GM19238 (cell line): ENCODE results near the gene CAMTA1.

Source experiments
- DNase-seq: peaks from one replicate; pipeline ENCODE4 v3.0.0; 2011; ENCODE audit warnings: low spot score; ENCODE audit not compliant: insufficient read length

The CAMTA1 gene

GRCh38 chr1:6971048-6971447 lies 185.8 kb downstream of the CAMTA1 start:
- no peak for DNase-seq

GRCh38 chr1:6971699-6972098 lies 186.4 kb downstream of the CAMTA1 start:
- DNase-seq: no peak

- no peak for DNase-seq
These were observed 187.1 kb downstream of the CAMTA1 start for GRCh38 chr1:6972399-6972798.

GRCh38 chr1:6975331-6976043 lies 190.2 kb downstream of the CAMTA1 start:
- no peak for DNase-seq

GRCh38 chr1:6976044-6976375 lies 190.8 kb downstream of the CAMTA1 start:
- DNase-seq: no peak

- DNase-seq: no peak
These were observed 193.9 kb downstream of the CAMTA1 start for GRCh38 chr1:6979003-6979613.

- DNase-seq: no peak
These were observed 196.3 kb downstream of the CAMTA1 start for GRCh38 chr1:6981595-6981994.

- DNase-seq: no peak
These were observed 197.2 kb downstream of the CAMTA1 start for GRCh38 chr1:6982443-6982842.

- DNase-seq: no peak
These were observed 197.6 kb downstream of the CAMTA1 start for GRCh38 chr1:6982860-6983259.

- DNase-seq: no peak
These were observed 199.3 kb downstream of the CAMTA1 start for GRCh38 chr1:6984536-6984935.

GRCh38 chr1:6984986-6985385 lies 199.7 kb downstream of the CAMTA1 start:
- no peak for DNase-seq

GRCh38 chr1:6985549-6986276 lies 200.5 kb downstream of the CAMTA1 start:
- DNase-seq: no peak

- DNase-seq: no peak
These were observed 201.0 kb downstream of the CAMTA1 start for GRCh38 chr1:6986281-6986680.

GRCh38 chr1:6987940-6988339 lies 202.7 kb downstream of the CAMTA1 start:
- no peak for DNase-seq

- DNase-seq: no peak
These were observed 203.5 kb downstream of the CAMTA1 start for GRCh38 chr1:6988796-6989195.

GRCh38 chr1:6989212-6990159 lies 204.2 kb downstream of the CAMTA1 start:
- DNase-seq: no peak

- no peak for DNase-seq
These were observed 206.0 kb downstream of the CAMTA1 start for GRCh38 chr1:6991266-6991665.

- DNase-seq: no peak
These were observed 210.5 kb downstream of the CAMTA1 start for GRCh38 chr1:6995789-6996188.

- DNase-seq: no peak
These were observed 211.1 kb downstream of the CAMTA1 start for GRCh38 chr1:6996371-6996770.

GRCh38 chr1:6996866-6997265 lies 211.6 kb downstream of the CAMTA1 start:
- no peak for DNase-seq

GRCh38 chr1:6998267-6998666 lies 213.0 kb downstream of the CAMTA1 start:
- DNase-seq: no peak

- no peak for DNase-seq
These were observed 214.6 kb downstream of the CAMTA1 start for GRCh38 chr1:6999826-7000225.
